GM12878 (cell line): ENCODE data around the gene CSMD2. TPM values are rescaled to one million over a fixed set of nuclear protein-coding genes. Genes with fewer than 3 reads are reported as not detected.

Experiments used
- ATAC-seq: fragments of 200-7000 bp; cut with Tn5 transposase; 3 replicates; pipeline ENCODE4 v1.9.1; 2020; ENCODE audit warnings: mild to moderate bottlenecking, moderate library complexity
- BruUV-seq: library from RNA; stranded (reverse); fragments of 400-500 nt; replicated peaks from 2 replicates; lab custom pipeline; 2021; lab: Mats Ljungman, UMichigan
- CTCF ChIA-PET: fragments of 300-600 bp; sonication (Branson Sonifier 250); formaldehyde crosslinking; extraction: SDS; loops from one replicate; lab custom pipeline; 2021; ENCODE audit warnings: inconsistent platforms; lab: Yijun Ruan, JAX
- POLR2A ChIA-PET: fragments of 350-600 bp; formaldehyde crosslinking; extraction: SDS; loops from one replicate; lab custom pipeline; 2021; ENCODE audit warnings: inconsistent platforms; lab: Charles Lee
- RAD21 ChIA-PET: fragments of 300-600 bp; sonication (Branson Sonifier 250); formaldehyde crosslinking; loops from one replicate; lab custom pipeline; 2023; ENCODE audit warnings: antibody characterized with exemption; ENCODE audit not compliant: unreplicated experiment; lab: Charles Lee
- SMC1A ChIA-PET: fragments of 300-600 bp; sonication (Branson Sonifier 250); formaldehyde crosslinking; loops from one replicate; lab custom pipeline; 2023; ENCODE audit not compliant: unreplicated experiment, uncharacterized antibody; lab: Charles Lee
- DNase-seq: peaks from one replicate; pipeline ENCODE4 v3.0.0-alpha.2; 2011; ENCODE audit warnings: low read depth, low spot score
- FAIRE-seq: peaks from 3 replicates; lab custom pipeline; 2011; peaks lifted over from hg19 to GRCh38; lab: Jason Lieb, UNC
- H2AFZ ChIP-seq: 2 replicates; pipeline ENCODE4 v1.6.0; 2011; ENCODE audit warnings: low read depth, low read length, control low read depth; ENCODE audit not compliant: control insufficient read depth
- H3K27ac ChIP-seq: 2 replicates; pipeline ENCODE4 v1.5.1; 2011; ENCODE audit warnings: control low read depth; ENCODE audit not compliant: control insufficient read depth, insufficient read depth
- H3K27me3 ChIP-seq, 2 experiments: replicated peaks in 1 of 2; 2 replicates each; pipeline versions ENCODE4 v1.6.0 to v1.6.1; 2011; ENCODE audit warnings: low read length in 1 of 2; ENCODE audit not compliant: control insufficient read depth in 2 of 2, insufficient read depth in 2 of 2
- H3K36me3 ChIP-seq, 2 experiments: 2 replicates each; pipeline ENCODE4 v1.5.1; 2011; ENCODE audit warnings: low read length in 1 of 2; ENCODE audit not compliant: control insufficient read depth in 2 of 2, insufficient read depth in 2 of 2
- H3K4me1 ChIP-seq: 2 replicates; pipeline ENCODE4 v1.6.1; 2011; ENCODE audit warnings: mild to moderate bottlenecking, low read length, moderate library complexity, mixed read lengths; ENCODE audit not compliant: control insufficient read depth, insufficient read depth
- H3K4me2 ChIP-seq: 2 replicates; pipeline ENCODE4 v1.6.0; 2011; ENCODE audit warnings: control low read depth; ENCODE audit not compliant: control insufficient read depth, insufficient read depth
- H3K4me3 ChIP-seq: fragments of 200-600 bp; sonication (generic); 2 replicates; pipeline ENCODE4 v1.5.1; 2016
- H3K79me2 ChIP-seq: 2 replicates; pipeline ENCODE4 v1.6.0; 2011; ENCODE audit warnings: low read length; ENCODE audit not compliant: control insufficient read depth, insufficient read depth
- H3K9ac ChIP-seq: 2 replicates; pipeline ENCODE4 v1.8.0; 2011; ENCODE audit warnings: low read length, control low read depth, mixed read lengths; ENCODE audit not compliant: control insufficient read depth, insufficient read depth
- H3K9me3 ChIP-seq: replicated peaks from 3 replicates; pipeline ENCODE4 v1.5.1; 2011; ENCODE audit warnings: mild to moderate bottlenecking, low read length; ENCODE audit not compliant: control insufficient read depth, insufficient read depth
- H4K20me1 ChIP-seq: 2 replicates; pipeline ENCODE4 v1.6.0; 2011; ENCODE audit not compliant: control insufficient read depth, insufficient read depth
- ATF2 ChIP-seq: IDR thresholded peaks from 2 replicates; pipeline ENCODE4 v1.6.1; 2012; ENCODE audit warnings: low read length, inconsistent platforms
- PAX8 ChIP-seq: fragments of 450-650 bp; IDR thresholded peaks from 2 replicates; pipeline ENCODE4 v1.6.1; 2017; ENCODE audit warnings: mild to moderate bottlenecking, moderate library complexity
- RUNX3 ChIP-seq: IDR thresholded peaks from 2 replicates; pipeline ENCODE4 v1.6.1; 2012; ENCODE audit warnings: low read length, inconsistent platforms
- SREBF1 ChIP-seq: IDR thresholded peaks from 2 replicates; pipeline ENCODE4 v1.6.1; 2012; ENCODE audit warnings: mild to moderate bottlenecking, low read length
- STAT3 ChIP-seq: IDR thresholded peaks from 2 replicates; pipeline ENCODE4 v1.6.1; 2011; ENCODE audit warnings: low read depth, low read length, improper control_type of control experiment
- ZBTB40 ChIP-seq: fragments of 450-650 bp; IDR thresholded peaks from 2 replicates; pipeline ENCODE4 v1.6.1; 2016; ENCODE audit warnings: mild to moderate bottlenecking, moderate library complexity, borderline replicate concordance
- WGBS: methylation state at CpG from one replicate; pipeline ENCODE4 v1.1.6; 2016; ENCODE audit warnings: low lambda C conversion rate; ENCODE audit not compliant: insufficient replicate concordance, insufficient coverage; ENCODE audit errors: missing lambda C conversion rate; 5-methylcytosine and 5-hydroxymethylcytosine counted together
- in situ Hi-C: fragments of 300-500 bp; cut with MboI; formaldehyde crosslinking; loops from 9 replicates; pipeline ENCODE4 v1.14.3; 2018; ENCODE audit warnings: mixed read lengths
- intact Hi-C: fragments of 100-400 bp; cut with micrococcal nuclease; formaldehyde crosslinking; loops from one replicate; pipeline ENCODE4 v1.14.2; 2022; ENCODE audit not compliant: unreplicated experiment
- polyA plus RNA-seq, 11 experiments: library from polyadenylated mRNA; depleted of rRNA in 4 of 11; unstranded in 6 of 11; stranded (reverse) in 5 of 11; fragments of >200 nt; fragmentation: Nextera tagmentation in 4 of 11; fragmentation: Illumina TruSeq in 1 of 11; extraction: Ambion mirVana in 4 of 11; extraction: Trizol in 1 of 11; gene quantifications; 1 replicate in 1 of 11; 2 replicates in 10 of 11; pipeline versions ENCODE4 v1.2.1 to v1.2.3, GENCODE V29; 2011 to 2016; ENCODE audit warnings: inconsistent platforms in 2 of 11, missing spikeins in 2 of 11, low read depth in 1 of 11
- total RNA-seq, 4 experiments: library from RNA; depleted of rRNA in 3 of 4; stranded (reverse); fragments of >200 nt in 3 of 4; fragmentation: Illumina TruSeq in 1 of 4; extraction: Trizol in 1 of 4; gene quantifications; 2 replicates each; pipeline versions ENCODE4 v1.2.1 to v1.2.3, GENCODE V29; 2013 to 2021
- TF ChIP-seq, protein P1 (sequence below): fragments of 450-650 bp; formaldehyde crosslinking; IDR thresholded peaks from 2 replicates; pipeline ENCODE4 v1.4.0; 2020; ENCODE audit warnings: mild to moderate bottlenecking, moderate library complexity

Gene CSMD2
- total and polyA plus RNA-seq, 10 of the 15 experiments (the other 5 are each of a cell fraction or from before 2014, with no cell fraction given): under 0.01 TPM; not detected in 9

DNA sequence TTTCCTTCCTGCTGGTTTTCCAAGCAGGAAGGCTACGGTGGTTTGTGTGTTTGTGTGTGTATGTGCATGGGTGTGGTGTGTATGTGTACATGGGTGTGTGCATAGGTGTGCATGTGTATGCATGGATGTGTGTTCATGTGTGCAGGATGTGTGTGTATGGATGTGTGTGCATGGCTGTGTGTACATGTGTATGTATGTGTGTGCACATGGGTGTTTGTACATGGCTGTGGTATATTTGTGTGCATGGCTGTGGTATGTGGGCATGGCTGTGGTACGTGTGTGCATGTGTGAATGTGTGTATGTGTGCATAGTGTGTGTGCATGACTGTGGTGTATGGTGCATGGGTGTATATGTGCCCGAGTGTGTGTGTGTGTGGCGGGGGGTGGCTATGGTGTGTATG, 24.0 kb upstream of the CSMD2 start:
- WGBS: 14% methylated on average over 4 of the region's 4 CpGs
- in situ Hi-C loops (no loop called here), intact Hi-C loops (no loop called here)
- TF ChIP-seq ATF2: no peak
- TF ChIP-seq, protein P1, sequence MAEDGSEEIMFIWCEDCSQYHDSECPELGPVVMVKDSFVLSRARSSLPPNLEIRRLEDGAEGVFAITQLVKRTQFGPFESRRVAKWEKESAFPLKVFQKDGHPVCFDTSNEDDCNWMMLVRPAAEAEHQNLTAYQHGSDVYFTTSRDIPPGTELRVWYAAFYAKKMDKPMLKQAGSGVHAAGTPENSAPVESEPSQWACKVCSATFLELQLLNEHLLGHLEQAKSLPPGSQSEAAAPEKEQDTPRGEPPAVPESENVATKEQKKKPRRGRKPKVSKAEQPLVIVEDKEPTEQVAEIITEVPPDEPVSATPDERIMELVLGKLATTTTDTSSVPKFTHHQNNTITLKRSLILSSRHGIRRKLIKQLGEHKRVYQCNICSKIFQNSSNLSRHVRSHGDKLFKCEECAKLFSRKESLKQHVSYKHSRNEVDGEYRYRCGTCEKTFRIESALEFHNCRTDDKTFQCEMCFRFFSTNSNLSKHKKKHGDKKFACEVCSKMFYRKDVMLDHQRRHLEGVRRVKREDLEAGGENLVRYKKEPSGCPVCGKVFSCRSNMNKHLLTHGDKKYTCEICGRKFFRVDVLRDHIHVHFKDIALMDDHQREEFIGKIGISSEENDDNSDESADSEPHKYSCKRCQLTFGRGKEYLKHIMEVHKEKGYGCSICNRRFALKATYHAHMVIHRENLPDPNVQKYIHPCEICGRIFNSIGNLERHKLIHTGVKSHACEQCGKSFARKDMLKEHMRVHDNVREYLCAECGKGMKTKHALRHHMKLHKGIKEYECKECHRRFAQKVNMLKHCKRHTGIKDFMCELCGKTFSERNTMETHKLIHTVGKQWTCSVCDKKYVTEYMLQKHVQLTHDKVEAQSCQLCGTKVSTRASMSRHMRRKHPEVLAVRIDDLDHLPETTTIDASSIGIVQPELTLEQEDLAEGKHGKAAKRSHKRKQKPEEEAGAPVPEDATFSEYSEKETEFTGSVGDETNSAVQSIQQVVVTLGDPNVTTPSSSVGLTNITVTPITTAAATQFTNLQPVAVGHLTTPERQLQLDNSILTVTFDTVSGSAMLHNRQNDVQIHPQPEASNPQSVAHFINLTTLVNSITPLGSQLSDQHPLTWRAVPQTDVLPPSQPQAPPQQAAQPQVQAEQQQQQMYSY (CRISPR knock-in tag): no peak
- TF ChIP-seq ZBTB40: no peak
- TF ChIP-seq PAX8: no peak
- TF ChIP-seq SREBF1: no peak
- TF ChIP-seq RUNX3: no peak
- no peak for TF ChIP-seq STAT3
- H3K9me3 ChIP-seq: no peaks in the 10 kb centered on the region; the same call in 1 of the 3 replicates
- ChIA-PET POLR2A (no interaction called here), SMC1A (interaction anchor here (1.1 kb wide), 1 partner anchor 30 kb away, joined by 3 read pairs; no protein-coding TSS in a partner anchor), RAD21 (no interaction called here), CTCF (no interaction called here)
- no peaks in the 10 kb centered on the region for H3K36me3 ChIP-seq
- H4K20me1 ChIP-seq: no peaks in the 10 kb centered on the region
- no TSS peak for BruUV-seq
- no peak overlapping the region for H3K4me3 ChIP-seq
- H3K9ac ChIP-seq: no peak overlapping the region
- H3K27me3 ChIP-seq: no peaks in the 10 kb centered on the region
- no peak overlapping the region for H2AFZ ChIP-seq
- H3K27ac ChIP-seq: no peak overlapping the region
- DNase-seq (no peak), ATAC-seq (no peak), FAIRE-seq (no peak)
- H3K4me2 ChIP-seq: no peak overlapping the region
- no peaks in the 10 kb centered on the region for H3K4me1 ChIP-seq
- no peaks in the 10 kb centered on the region for H3K79me2 ChIP-seq
